Measurements from ENCODE around the gene RGP1.

- TF ChIP-seq POLR2AphosphoS5 (IDR thresholded peaks at IDR 0.05) (no peak), CTCF (IDR thresholded peaks at IDR 0.05 in 8 of 11, conservative IDR thresholded peaks at IDR 0.05 in 3 of 11) (no peak)
Measured at GRCh38 chr9:35732800-35733541, 16.1 kb upstream of the RGP1 start.
